HG02588 (cell line): ENCODE results near the gene EIF5AL1.
"Not testable (repeated sequence)": the region's sequence is repeated elsewhere in the genome, so short reads cannot be mapped to it uniquely, and the experiment has no call there.

ENCODE experiments used
- ATAC-seq: cut with Tn5 transposase; IDR thresholded peaks from one replicate; pipeline ENCODE4 v1.9.1; 2021; ENCODE audit warnings: mild to moderate bottlenecking, moderate library complexity; ENCODE audit not compliant: unreplicated experiment

The EIF5AL1 gene

DNA sequence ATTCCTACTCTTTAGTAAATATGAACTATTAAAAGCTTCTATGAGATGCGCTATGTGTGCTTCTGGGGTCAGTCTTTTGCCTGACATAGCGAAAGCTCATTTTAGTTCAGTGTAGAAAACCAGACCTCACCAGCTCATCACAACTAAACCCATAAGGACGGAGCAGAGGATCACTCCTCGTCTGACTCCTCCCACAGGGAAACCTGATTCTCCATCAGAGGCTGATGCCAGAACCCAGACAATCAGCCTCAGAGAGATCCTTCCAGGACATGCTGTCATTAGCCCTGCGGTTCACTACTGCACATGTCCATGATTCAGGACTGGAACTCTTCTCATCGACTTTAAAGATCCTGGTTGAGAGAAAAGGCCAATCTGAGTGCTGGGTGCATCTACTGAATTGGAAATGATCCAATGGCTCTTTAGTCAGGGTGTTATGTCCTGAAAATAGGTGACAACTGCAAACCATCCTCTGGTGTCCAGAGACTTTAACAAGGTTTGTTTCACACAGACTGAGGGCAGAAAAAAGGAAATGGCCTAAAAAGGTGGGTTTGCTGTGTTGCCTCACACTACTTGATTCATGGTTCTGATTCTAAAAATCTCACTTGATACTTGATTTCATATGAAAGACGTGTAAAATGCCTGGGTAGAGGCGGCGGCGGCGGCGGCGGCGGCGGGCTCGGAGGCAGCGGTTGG, at the start of gene EIF5AL1:
EIF5AL1 (plus strand) TSS at position 643 of the 693 bp plus-strand sequence. CDS start 117 bp downstream, outside the sequence.
- ATAC-seq = not testable (repeated sequence)

DNA sequence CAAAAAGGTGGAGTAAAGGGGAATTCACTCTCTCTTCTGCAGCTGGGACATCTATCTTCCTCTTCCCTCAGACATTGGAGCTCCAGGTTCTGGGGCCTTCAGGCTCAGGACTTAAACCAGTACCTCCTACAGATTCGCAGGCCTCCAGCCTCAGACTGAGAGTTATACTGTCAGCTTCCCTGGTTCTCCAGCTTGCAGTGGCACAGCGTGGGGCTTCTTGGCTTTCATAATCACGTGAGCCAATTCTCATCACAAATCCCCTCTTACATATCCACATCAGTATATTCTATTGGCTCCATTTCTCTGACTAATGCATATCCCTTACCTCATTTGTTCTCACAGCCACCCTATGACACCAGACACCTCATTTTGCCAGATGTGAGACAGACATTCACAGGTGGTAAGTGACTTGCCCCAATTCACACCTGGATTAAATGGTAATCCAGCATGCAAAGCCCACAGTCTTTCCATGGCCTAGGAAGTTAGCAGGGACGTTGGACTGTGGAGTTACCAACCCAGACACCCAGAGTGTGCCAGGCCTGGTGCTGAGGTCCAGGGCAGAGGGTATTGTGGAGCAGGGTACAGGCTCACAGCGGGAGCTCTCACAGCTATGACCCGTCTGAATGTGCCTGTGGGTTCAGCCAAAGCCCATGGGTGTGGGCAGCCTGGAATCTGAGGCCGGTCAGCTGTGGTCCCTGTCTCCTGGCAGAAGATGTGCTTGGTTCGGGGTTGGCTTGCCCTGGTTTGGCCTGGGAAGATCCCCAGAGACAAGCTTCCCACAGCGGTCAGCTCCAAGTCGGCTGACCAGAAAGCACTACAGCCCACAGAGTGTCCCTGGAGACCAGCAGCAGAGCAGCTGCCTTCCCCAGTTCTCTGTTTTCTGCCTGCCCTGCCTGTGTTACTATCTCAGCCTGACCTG, 48.5 kb upstream of the EIF5AL1 start:
- ATAC-seq = no peak

DNA sequence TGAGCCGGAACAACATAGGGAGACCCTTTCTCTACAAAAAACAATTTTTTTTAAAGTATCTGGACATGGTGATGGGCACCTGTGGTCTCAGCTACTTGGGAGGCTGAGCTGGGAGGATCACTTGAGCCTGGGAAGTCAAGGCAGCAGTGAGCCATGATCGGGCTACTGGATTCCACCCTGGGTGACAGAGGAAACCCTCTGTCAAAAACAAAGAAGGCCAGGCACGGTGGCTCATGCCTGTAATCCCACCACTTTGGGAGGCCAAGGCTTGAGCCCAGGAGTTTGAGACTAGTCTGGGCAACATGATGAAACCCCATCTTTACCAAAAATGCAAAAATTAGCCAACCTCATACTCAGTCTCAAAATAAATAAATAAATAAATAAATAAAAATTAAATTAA, 47.0 kb upstream of the EIF5AL1 start:
- no peak for ATAC-seq

DNA sequence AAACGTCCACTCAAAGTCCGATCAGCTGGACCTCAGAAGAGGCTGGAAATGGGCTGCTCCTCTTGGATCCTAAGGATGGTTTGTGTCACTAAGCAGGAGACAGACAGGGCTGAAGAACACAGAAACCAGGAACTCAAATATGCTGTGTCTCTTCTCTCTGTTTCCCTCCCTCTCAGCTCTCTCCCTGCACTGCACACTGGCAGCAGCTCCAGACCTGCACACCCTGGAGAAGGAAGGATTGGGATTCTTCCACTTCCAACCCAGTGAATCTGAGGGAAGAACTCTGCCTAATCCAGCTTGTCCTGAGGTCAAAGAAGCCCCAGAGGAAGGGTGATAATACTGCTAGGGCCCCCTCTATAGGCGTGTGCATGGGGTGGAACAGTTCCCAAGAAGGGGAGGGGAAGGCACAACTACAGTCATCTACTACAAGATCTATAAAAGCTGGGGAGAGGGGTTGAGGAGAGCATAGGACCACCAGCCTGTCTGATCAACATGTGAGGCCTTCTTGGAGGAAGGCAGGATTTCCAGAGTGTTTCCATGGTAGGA, 44.2 kb upstream of the EIF5AL1 start:
- ATAC-seq = no peak

DNA sequence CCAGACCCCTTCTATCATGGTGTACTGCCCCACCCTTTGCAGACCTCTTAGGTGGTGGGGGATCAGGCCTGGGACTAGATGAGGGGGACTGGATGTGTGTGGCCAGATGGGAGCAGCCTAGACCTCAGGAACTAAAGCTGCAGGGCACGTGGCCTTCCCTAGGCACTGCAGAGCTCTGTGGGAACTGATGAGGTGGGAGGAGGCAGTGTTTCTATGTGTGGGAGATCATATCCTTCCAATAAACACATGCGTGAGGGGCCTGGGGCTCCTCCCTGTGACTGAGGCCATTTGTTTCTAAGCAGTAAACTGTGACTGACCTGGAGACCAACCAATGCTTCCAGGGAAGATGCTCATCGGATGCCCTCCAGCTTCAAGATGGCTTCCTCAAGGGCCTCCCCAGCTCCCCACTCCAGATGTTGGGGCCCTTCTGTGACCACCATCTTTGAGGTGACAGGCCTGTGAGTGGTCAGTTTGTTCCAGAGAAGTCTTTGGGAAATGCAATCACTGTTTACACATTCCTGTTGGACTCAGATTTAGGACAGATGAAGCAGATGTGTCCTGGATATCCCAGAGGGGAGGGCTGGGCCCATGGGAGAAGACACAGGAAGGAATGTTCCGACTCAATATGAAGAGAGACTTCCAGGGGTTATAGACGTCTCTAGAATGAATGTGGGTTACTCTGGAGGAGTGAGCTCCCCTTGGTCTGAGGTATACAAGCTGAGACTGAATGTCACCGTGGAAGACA, 43.3 kb upstream of the EIF5AL1 start:
- no peak for ATAC-seq

DNA sequence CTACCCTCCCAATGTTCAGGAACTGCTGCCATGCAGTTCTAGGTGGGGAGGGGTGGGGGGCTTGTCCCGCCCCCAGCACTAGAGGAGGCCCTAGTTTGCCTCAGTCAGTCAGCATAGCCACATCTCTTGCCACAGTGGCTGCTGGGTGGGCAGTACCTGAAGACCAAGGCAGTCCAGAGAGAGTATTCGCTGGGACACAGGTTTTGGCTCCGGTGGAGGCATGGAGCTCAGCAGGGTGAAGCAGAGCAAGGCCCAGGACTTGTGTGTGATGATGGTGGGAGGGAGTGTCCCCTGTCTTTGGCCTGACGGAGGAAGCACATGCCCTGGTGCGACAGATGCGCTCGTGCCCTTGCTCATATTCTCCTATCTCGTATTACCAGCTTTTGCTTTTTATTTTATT, 42.2 kb upstream of the EIF5AL1 start:
- no peak for ATAC-seq

DNA sequence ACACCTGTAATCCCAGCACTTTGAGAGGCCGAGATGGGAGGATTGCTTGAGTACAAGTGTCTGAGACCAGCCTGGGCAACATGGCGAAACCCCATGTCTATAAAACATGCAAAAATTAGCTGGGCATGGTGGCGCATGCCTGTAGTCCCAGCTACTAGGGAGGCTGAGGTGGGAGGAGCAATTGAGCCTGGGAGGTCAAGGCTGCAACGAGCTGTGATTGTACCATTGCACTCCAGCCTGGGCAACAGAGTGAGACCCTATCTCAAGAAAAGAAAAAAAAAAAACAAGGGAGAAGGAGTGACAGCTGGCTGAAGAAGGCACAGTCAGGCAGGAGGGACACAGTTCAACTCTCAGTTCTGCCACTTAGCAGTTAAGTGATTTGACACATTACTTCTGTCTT, 40.6 kb upstream of the EIF5AL1 start:
- ATAC-seq = no peak

DNA sequence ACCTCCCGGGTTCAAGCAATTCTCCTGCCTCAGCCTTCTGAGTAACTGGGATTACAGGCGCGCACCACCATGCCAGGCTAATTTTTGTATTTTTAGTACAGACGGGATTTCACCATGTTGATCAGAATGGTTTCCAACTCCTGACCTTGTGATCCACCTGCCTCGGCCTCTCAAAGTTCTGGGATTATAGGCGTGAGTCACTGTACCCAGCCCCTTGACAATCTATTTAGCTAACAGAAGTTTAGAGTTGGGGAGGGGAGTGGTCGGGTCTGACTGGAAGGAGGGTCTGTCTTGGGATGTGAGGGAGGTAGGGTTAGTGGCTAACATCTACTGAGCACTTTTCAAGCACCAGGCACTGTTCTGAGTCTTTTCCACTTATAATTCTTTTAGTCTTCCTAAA, 39.9 kb upstream of the EIF5AL1 start:
- ATAC-seq = no peak

DNA sequence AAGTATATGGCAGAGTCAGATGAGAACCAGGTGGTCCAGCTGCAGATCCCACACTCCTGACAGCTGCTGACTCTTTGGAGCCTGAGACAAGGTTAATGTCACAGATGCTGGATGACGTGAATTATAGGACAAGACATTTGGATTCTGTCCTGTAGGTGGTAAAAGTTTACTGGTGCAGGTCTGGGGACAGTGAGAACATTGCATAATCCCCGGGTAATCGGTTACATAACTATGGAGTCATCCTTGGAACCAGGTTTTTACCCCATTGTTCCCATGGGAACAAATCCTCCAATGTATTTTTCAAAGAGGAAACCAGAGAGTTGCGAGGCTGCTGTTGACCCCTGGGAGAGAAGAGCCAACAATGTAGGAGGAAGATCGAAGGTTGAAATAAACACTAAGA, 39.4 kb upstream of the EIF5AL1 start:
- no peak for ATAC-seq

DNA sequence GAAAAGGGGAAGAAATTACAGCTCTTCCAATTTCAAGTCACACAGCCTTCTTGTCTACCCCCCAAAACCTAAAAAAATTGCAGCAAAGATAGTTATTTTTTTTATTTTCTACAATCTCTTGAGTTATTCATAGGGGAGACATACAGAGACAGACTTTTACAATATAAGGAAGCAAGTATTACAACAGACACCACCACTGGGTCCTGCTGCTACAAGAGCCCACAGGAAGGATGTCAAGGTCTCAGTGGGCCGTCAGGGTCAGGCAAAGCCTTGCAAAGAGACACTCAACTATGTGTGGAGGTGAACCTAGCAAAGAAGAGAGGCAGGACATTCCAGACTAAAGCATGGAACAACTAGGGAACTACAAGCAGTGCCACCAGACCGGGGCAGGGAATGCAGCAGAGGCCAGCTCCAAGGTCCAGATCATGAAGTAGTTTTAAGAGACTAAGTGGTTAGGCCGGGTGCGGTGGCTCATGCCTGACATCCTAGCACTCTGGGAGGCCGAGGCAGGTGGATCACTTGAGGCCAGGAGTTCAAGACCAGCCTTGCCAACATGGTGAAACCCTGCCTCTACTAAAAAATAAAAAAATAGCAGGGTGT, 38.7 kb upstream of the EIF5AL1 start:
- ATAC-seq = no peak

DNA sequence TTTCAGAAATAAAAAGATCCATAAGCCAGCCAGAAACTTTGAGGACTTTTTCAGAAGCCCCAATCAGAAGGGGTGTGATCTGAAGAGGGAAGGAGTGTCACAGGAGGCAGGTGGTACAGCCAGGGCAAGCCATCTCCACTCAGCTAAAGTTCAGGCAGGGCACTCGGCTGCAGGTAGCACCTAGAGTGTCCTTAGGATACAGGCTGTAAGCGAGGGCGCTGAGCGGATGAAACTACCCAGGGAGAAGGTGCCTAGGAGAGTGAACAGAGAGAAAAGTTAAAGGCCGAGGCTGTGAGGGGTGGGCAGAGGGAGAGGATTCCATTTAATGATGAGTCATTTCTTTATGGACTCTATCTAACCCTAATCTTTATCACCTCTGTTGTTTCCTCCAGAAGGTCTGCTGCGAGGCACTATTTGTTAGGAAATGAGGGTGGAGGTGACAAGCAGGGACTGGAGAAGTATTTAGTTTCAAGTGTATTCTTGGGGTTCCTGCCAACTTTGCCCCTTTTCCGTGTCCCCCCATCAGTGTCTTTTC, 37.1 kb upstream of the EIF5AL1 start:
- ATAC-seq = no peak

DNA sequence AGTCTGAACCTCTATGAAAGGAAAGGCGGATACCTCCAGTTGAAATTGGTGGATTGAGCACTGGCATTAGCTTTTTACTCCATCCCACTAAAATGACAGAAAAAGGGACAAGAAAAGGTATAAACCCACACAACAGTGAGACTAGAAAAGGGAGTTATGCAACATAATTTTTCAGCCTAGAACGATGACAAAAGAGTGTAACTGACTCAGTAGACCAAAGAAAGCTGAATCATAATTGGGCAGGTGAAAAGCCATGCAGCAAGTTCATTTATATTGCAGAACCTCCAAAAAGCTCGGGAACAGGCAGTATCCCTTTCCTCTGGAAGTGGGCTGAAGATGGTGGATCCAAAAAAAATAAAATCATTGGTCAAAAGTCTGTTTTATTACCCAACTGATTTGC, 36.5 kb upstream of the EIF5AL1 start:
- no peak for ATAC-seq

DNA sequence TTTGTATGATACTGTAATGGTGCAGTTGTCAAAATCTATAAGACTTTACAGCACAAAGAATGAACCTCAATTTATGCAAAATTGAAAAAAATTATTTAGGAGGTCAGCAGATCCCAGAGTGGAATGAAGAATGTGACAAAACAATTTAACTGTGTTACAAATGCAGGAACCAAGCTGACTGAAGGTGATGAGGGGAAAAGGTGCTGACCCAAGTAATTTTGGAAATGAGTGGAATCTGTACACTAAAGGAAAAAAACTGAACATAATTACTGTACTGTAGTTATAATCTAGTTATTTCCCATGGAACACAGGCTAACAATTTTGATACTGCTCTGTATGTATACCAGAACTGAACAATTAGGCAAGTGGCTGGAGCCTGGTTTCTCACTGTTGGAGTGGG, 35.7 kb upstream of the EIF5AL1 start:
- no peak for ATAC-seq

DNA sequence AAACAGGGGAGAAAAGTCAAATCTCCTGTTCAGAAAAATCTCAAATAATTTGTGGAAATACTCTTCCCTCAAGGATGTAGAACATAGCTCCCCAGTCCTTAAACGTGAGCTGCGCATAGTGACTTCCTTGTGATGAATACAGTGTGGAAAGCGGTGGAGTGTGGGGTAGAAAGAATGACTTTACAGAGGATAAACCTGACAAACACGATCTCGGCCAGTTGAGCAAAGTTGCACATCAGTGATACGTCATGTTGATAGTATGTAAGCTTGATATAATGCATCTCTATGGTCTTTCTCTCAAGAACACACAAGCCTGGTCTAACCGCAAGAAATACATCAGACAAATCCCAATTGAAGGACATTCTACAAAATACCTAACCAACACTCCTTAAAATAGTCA, 34.9 kb upstream of the EIF5AL1 start:
- no peak for ATAC-seq

DNA sequence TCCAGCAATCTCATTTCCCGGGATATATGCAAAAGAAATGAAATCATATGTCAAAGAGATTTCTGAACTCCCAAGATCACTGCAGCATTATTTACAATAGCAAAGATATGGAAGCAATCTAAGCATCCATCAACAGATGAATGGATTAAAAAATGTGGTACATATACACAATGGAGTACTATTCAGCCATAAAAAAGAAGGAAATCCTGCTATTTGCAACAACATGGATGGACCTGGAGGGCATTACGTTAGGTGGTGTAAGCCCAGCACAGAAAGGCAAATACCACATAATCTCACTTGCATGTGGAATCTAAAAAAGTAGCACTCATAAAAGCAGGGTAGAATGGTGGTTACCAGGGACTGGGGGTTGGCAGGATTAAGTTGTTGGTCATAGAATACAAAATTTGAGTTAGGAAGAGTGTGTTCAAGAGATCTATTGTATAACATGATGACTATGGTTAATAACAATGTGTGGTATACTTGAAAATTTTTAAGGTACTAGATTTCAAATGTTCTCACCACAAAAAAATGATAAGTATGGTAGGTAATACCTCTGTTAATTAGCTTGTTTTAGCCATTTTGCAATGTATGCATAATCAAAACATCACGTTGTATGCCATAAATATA, 32.9 kb upstream of the EIF5AL1 start:
- ATAC-seq = no peak

DNA sequence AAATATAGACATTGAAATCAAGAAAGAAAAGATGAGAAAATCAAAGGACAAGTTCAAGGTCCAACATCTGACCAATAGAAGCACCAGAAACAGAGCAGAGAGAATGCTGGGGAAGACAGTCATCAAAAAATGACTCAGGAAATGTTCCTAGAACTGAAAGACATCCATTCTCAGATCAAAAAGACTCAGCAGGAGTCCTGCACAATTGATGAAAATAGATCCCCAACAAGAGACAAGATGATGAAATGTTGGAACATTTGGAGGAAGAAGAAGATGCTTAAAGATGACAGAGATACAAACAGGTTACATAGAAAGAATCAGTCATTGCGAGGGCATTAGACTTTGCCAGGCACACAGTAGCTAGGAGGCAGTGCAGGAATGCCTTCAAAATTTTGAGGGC, 30.0 kb upstream of the EIF5AL1 start:
- ATAC-seq = no peak

DNA sequence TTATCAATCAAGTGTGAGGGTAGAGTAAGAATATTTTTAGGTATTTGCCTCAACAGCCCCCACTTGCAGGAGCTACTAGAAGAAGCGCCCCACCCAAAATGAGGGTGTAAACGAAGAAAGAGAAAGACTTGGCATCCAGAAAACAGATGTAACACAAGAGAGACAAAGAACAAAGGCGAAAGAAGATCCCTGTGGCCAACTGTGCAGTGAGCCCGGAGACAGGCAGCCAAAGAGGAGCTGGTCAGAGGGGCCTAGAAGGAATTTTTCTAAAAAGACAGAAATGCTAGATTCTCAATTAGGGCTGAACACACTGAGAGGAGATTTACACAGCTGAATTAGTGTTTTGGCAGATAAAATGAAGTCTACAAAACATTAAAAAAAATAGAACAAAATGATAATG, 29.6 kb upstream of the EIF5AL1 start:
- ATAC-seq = no peak

DNA sequence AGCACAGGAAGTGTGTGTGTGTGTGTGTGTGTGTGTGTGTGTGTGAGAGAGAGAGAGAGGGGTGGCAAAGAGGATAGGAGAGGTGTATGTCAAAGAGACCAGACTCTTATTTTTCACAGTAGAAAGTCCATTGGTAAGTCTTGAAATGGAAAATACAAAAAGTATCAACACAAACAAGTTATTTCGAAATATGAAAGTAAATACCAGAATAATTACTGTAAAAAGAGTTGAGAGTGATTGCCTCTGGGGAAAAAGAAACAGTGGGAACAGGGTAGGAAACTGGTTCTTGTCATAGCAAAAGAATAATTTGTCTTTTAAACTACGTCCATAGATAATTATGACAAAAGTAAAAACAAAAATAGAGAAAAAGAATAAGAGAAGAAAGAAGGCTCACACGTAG, 29.0 kb upstream of the EIF5AL1 start:
- no peak for ATAC-seq

DNA sequence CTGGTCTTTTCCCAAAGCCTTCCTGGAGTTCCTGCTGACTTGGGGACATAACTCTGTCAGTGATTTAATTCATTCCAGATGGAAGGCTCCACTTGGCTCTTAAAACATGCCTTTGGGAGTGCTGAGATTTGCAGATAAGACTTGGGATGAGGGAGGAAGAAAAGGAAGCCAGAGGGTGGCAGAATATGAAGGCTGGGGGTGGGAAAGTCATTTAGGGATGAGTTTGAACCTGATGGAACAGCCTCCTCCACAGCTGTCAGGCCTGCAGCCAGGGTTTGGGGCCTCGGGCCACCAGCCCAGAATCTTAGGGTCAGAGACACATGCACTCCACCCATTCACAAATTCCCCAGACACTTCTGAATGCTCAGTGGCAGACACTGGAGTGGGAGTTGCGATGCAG, 28.4 kb upstream of the EIF5AL1 start:
- ATAC-seq = no peak

DNA sequence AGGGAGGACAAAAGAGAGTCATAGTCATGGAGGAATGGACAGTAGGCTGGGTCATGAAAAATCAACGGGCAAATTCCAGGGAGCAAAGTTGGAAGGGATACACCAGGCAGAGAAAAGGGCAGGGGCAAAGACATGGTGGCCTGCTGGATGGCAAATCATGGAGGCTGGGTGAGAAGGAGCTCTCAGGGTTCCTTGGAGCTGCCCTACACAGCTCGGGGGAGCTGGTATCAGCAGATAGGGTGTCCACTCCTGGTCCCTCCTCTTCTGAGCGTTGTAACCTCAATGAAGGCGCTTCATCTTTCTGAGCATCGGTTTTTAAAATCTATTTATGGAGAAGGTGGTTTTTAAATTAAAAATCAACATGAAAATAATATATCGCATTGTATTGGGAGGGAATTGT, 27.9 kb upstream of the EIF5AL1 start:
- no peak for ATAC-seq
